Epithelial cell of esophagus (primary cell): ENCODE data around the gene LINS1.
A peak's percentile ranks its signal among the peaks of the same experiment; 100 is the strongest.

ENCODE experiments used
- DNase-seq: peaks from one replicate; pipeline ENCODE4 v3.0.0; 2010; ENCODE audit warnings: low read depth
- H3K4me3 ChIP-seq: 2 replicates; pipeline ENCODE4 v1.5.1; 2011; ENCODE audit warnings: mild to moderate bottlenecking, low read length, control low read depth
- CTCF ChIP-seq: IDR thresholded peaks from 2 replicates; pipeline ENCODE4 v1.5.1; 2011; ENCODE audit warnings: low read depth, mild to moderate bottlenecking, low read length, control low read depth, inconsistent platforms; ENCODE audit not compliant: insufficient read depth; ENCODE audit errors: missing control alignments

LINS1 gene

GRCh38 chr15:100572362-100572983 lies 29.5 kb downstream of the LINS1 start:
- peak; percentile 45 for DNase-seq
- TF ChIP-seq CTCF, result peak; percentile 10

GRCh38 chr15:100571592-100572167 lies 30.3 kb downstream of the LINS1 start:
- no peak for DNase-seq
- H3K4me3 ChIP-seq, result no peak overlapping the region
- no peak for TF ChIP-seq CTCF

More at GRCh38 chr15:100572362-100572983, 29.5 kb downstream of the LINS1 start:
- H3K4me3 ChIP-seq, result no peak overlapping the region

- TF ChIP-seq CTCF, result no peak
- no peak overlapping the region for H3K4me3 ChIP-seq
- no peak for DNase-seq
Observed at GRCh38 chr15:100570735-100571313, 31.2 kb downstream of the LINS1 start.

- DNase-seq, result no peak
- no peak for TF ChIP-seq CTCF
Observed at GRCh38 chr15:100570275-100570674, 31.7 kb downstream of the LINS1 start.

GRCh38 chr15:100569391-100569790 lies 32.6 kb downstream of the LINS1 start:
- no peak for DNase-seq
- no peak overlapping the region for H3K4me3 ChIP-seq
- TF ChIP-seq CTCF, result no peak

More at GRCh38 chr15:100570275-100570674, 31.7 kb downstream of the LINS1 start:
- H3K4me3 ChIP-seq, result no peak overlapping the region

GRCh38 chr15:100566850-100567628 lies 34.9 kb downstream of the LINS1 start:
- no peak for TF ChIP-seq CTCF
- no peak for DNase-seq
- H3K4me3 ChIP-seq, result no peak overlapping the region
